H9 (cell line): ENCODE measurements around the gene AJAP1. TPM values are rescaled to one million over a fixed set of nuclear protein-coding genes. Genes with fewer than 3 reads are reported as not detected.

Experiments
- DNase-seq: peaks from one replicate; pipeline ENCODE4 v3.0.0-alpha.2; 2017
- H2AFZ ChIP-seq: one replicate; pipeline ENCODE4 v1.6.1; 2013; ENCODE audit warnings: mild to moderate bottlenecking, low read length, control low read depth, moderate library complexity
- H2AK5ac ChIP-seq: 2 replicates; pipeline ENCODE4 v1.6.1; 2013; ENCODE audit warnings: low read length, control low read depth, mixed read lengths; ENCODE audit not compliant: insufficient read length
- H2BK120ac ChIP-seq: one replicate; pipeline ENCODE4 v1.6.1; 2013; ENCODE audit warnings: low read depth, mild to moderate bottlenecking, low read length, control low read depth, inconsistent platforms; ENCODE audit not compliant: poor library complexity, severe bottlenecking
- H2BK12ac ChIP-seq: 2 replicates; pipeline ENCODE4 v1.6.1; 2013; ENCODE audit warnings: low read length, control low read depth, mixed read lengths, low read depth; ENCODE audit not compliant: insufficient read length
- H2BK15ac ChIP-seq: 2 replicates; pipeline ENCODE4 v1.6.1; 2013; ENCODE audit warnings: low read depth, low read length, control low read depth
- H2BK20ac ChIP-seq: one replicate; pipeline ENCODE4 v1.6.1; 2013; ENCODE audit warnings: low read depth, mild to moderate bottlenecking, low read length, control low read depth, inconsistent platforms; ENCODE audit not compliant: poor library complexity, severe bottlenecking
- H2BK5ac ChIP-seq: 2 replicates; pipeline ENCODE4 v1.6.1; 2013; ENCODE audit warnings: low read length, control low read depth, mixed read lengths; ENCODE audit not compliant: insufficient read length
- H3K14ac ChIP-seq: 2 replicates; pipeline ENCODE4 v1.6.1; 2013; ENCODE audit warnings: low read length, control low read depth; ENCODE audit not compliant: insufficient read depth
- H3K18ac ChIP-seq: 2 replicates; pipeline ENCODE4 v1.6.1; 2013; ENCODE audit warnings: low read depth, mild to moderate bottlenecking, mixed read lengths, low read length, control low read depth; ENCODE audit not compliant: insufficient read length
- H3K23ac ChIP-seq: 2 replicates; pipeline ENCODE4 v1.6.1; 2013; ENCODE audit warnings: low read length, control low read depth, mixed read lengths, low read depth; ENCODE audit not compliant: insufficient read length
- H3K23me2 ChIP-seq: 2 replicates; pipeline ENCODE4 v1.6.1; 2013; ENCODE audit warnings: low read depth, mild to moderate bottlenecking, mixed read lengths, low read length, control low read depth; ENCODE audit not compliant: insufficient read length, poor library complexity, severe bottlenecking
- H3K27ac ChIP-seq: 2 replicates; pipeline ENCODE4 v1.5.1; 2013; ENCODE audit warnings: low read length, control low read depth, mixed read lengths, low read depth; ENCODE audit not compliant: insufficient read length
- H3K27me3 ChIP-seq: 2 replicates; pipeline ENCODE4 v1.6.1; 2013; ENCODE audit warnings: low read length, control low read depth, inconsistent platforms; ENCODE audit not compliant: insufficient read depth
- H3K4ac ChIP-seq: 2 replicates; pipeline ENCODE4 v1.6.1; 2013; ENCODE audit warnings: low read depth, mild to moderate bottlenecking, control low read depth, inconsistent platforms, low read length, moderate library complexity
- H3K4me1 ChIP-seq: 2 replicates; pipeline ENCODE4 v1.6.1; 2013; ENCODE audit warnings: low read length, control low read depth, inconsistent platforms; ENCODE audit not compliant: insufficient read depth
- H3K4me2 ChIP-seq: 2 replicates; pipeline ENCODE4 v1.6.1; 2013; ENCODE audit warnings: low read length, control low read depth, mixed read lengths; ENCODE audit not compliant: insufficient read length, insufficient read depth
- H3K56ac ChIP-seq: 2 replicates; pipeline ENCODE4 v1.6.1; 2013; ENCODE audit warnings: low read depth, mild to moderate bottlenecking, mixed read lengths, low read length, control low read depth; ENCODE audit not compliant: insufficient read length
- H3K79me1 ChIP-seq: 2 replicates; pipeline ENCODE4 v1.6.1; 2013; ENCODE audit warnings: low read depth, mild to moderate bottlenecking, moderate library complexity, low read length, control low read depth, inconsistent platforms; ENCODE audit not compliant: insufficient read depth, poor library complexity, severe bottlenecking
- H3K79me2 ChIP-seq: 2 replicates; pipeline ENCODE4 v1.6.1; 2013; ENCODE audit warnings: low read length, control low read depth, inconsistent platforms; ENCODE audit not compliant: insufficient read depth
- H3K9ac ChIP-seq: 2 replicates; pipeline ENCODE4 v1.6.1; 2013; ENCODE audit warnings: low read length, control low read depth, mixed read lengths; ENCODE audit not compliant: insufficient read length; ENCODE audit errors: extremely low read depth
- H3K9me3 ChIP-seq: one replicate; pipeline ENCODE4 v1.6.1; 2013; ENCODE audit warnings: low read depth, low read length, inconsistent platforms; ENCODE audit not compliant: control insufficient read depth
- H3T11ph ChIP-seq: one replicate; pipeline ENCODE4 v1.6.1; 2013; ENCODE audit warnings: mild to moderate bottlenecking, low read length, control low read depth, inconsistent platforms
- H4K20me1 ChIP-seq: one replicate; pipeline ENCODE4 v1.6.1; 2013; ENCODE audit not compliant: control insufficient read depth, insufficient read length, insufficient read depth
- H4K5ac ChIP-seq: 2 replicates; pipeline ENCODE4 v1.6.1; 2013; ENCODE audit warnings: low read depth, mild to moderate bottlenecking, mixed read lengths, low read length, control low read depth; ENCODE audit not compliant: insufficient read length
- H4K8ac ChIP-seq: replicated peaks from 2 replicates; pipeline ENCODE4 v1.6.1; 2013; ENCODE audit warnings: low read length, control low read depth, mixed read lengths, low read depth; ENCODE audit not compliant: insufficient read length
- H4K91ac ChIP-seq: 2 replicates; pipeline ENCODE4 v1.6.1; 2013; ENCODE audit warnings: low read depth, mild to moderate bottlenecking, moderate library complexity, mixed read lengths, low read length, control low read depth; ENCODE audit not compliant: insufficient read length
- H3K27ac Mint-ChIP-seq, 3 experiments: 2 replicates in 2 of 3; 3 replicates in 1 of 3; pipeline ENCODE4 v1.8.0; 2020 to 2021; ENCODE audit warnings: mixed read lengths in 3 of 3, mild to moderate bottlenecking in 1 of 3, moderate library complexity in 1 of 3
- H3K27me3 Mint-ChIP-seq: 2 replicates; pipeline ENCODE4 v1.8.0; 2021; ENCODE audit warnings: low read depth, mild to moderate bottlenecking, moderate library complexity, mixed read lengths
- H3K36me3 Mint-ChIP-seq, 3 experiments: 2 replicates in 2 of 3; 3 replicates in 1 of 3; pipeline ENCODE4 v1.8.0; 2020 to 2021; ENCODE audit warnings: low read depth in 3 of 3, mixed read lengths in 3 of 3; ENCODE audit not compliant: insufficient read depth in 1 of 3
- H3K4me1 Mint-ChIP-seq, 2 experiments: 2 replicates each; pipeline ENCODE4 v1.8.0; 2020; ENCODE audit warnings: mixed read lengths in 2 of 2
- H3K4me3 Mint-ChIP-seq, 2 experiments: 2 replicates in 1 of 2; 3 replicates in 1 of 2; pipeline ENCODE4 v1.8.0; 2020 to 2021; ENCODE audit warnings: mild to moderate bottlenecking in 2 of 2, mixed read lengths in 2 of 2, moderate library complexity in 1 of 2
- H3K9me3 Mint-ChIP-seq, 2 experiments: 2 replicates in 1 of 2; 3 replicates in 1 of 2; pipeline ENCODE4 v1.8.0; 2020; ENCODE audit warnings: mild to moderate bottlenecking in 2 of 2, mixed read lengths in 2 of 2, moderate library complexity in 1 of 2
- WGBS: extraction: QIAGEN DNeasy Blood & Tissue Kit; methylation state at CpG from one replicate; pipeline ENCODE4 v1.1.7; 2013; ENCODE audit warnings: missing lambda C conversion rate, low lambda C conversion rate, mixed read lengths; ENCODE audit not compliant: insufficient read length; ENCODE audit errors: extremely low coverage; 5-methylcytosine and 5-hydroxymethylcytosine counted together
- total RNA-seq: library from RNA; stranded (reverse); gene quantifications from 2 replicates; pipeline ENCODE4 v1.2.1, GENCODE V29; 2021
- TF ChIP-seq, protein P1 (sequence below): fragments of 200-600 bp; sonication (generic); conservative IDR thresholded peaks from 3 replicates; pipeline ENCODE4 v1.8.0; 2021; ENCODE audit warnings: antibody characterized with exemption, mild to moderate bottlenecking

Gene AJAP1
- total RNA-seq, 1 experiment from 2014 or later = 8.6 TPM

DNA sequence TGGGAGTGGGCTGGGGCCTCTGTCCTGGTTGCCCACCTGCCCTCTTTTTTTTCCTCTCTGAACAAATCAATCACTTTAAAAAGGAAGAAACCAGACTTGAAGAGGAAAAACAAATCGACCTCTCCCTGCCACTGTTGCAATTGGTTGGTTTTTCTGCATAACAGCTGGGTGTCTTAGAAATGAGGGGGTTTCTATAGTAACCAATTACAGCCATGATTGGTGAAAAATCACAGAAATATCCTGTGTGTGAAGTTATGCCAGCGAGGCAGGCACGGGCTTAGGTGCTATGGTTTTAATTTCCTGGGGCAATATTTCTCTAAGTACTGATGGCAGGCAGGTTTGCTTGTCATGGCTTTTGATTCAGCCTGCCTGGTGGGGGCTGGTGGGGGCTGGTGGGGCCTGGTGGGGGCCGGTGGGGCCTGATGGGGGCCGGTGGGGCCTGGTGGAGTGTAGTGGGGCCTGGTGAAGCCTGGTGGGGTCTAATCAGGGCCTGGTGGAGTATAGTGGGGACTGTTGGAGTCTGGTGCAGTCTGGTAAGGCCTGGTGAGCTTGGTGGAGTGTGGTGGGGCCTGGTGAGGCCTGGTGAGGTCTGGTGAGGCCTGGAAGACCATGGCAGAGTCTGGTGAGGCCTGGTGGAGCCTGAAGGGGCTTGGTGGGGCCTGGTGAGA is 54.6 kb downstream of the AJAP1 start:
- H3K27ac ChIP-seq = no peak overlapping the region
- H4K91ac ChIP-seq = no peak overlapping the region
- no peak overlapping the region for H3K4me2 ChIP-seq
- no peaks in the 10 kb centered on the region for H3K79me2 ChIP-seq
- H3K27me3 ChIP-seq = peaks cover 2% of the 10 kb centered on the region; the same call in 1 of the 2 replicates
- H3K23ac ChIP-seq = no peak overlapping the region
- no peak overlapping the region for H2BK5ac ChIP-seq
- no peaks in the 10 kb centered on the region for H3K79me1 ChIP-seq
- no peak overlapping the region for H3K4me3 Mint-ChIP-seq
- peaks cover 42% of the 10 kb centered on the region for H3K27me3 Mint-ChIP-seq
- no peak overlapping the region for H2BK20ac ChIP-seq
- no peak overlapping the region for H3K14ac ChIP-seq
- H3K18ac ChIP-seq = no peak overlapping the region
- no peak overlapping the region for H2AFZ ChIP-seq
- H3K4me1 Mint-ChIP-seq = peaks cover 31 to 37% of the 10 kb centered on the region in 2 experiments
- no peak overlapping the region for H2AK5ac ChIP-seq
- H4K20me1 ChIP-seq = peaks cover 4% of the 10 kb centered on the region
- no peak overlapping the region for H3K9ac ChIP-seq
- TF ChIP-seq, protein P1, sequence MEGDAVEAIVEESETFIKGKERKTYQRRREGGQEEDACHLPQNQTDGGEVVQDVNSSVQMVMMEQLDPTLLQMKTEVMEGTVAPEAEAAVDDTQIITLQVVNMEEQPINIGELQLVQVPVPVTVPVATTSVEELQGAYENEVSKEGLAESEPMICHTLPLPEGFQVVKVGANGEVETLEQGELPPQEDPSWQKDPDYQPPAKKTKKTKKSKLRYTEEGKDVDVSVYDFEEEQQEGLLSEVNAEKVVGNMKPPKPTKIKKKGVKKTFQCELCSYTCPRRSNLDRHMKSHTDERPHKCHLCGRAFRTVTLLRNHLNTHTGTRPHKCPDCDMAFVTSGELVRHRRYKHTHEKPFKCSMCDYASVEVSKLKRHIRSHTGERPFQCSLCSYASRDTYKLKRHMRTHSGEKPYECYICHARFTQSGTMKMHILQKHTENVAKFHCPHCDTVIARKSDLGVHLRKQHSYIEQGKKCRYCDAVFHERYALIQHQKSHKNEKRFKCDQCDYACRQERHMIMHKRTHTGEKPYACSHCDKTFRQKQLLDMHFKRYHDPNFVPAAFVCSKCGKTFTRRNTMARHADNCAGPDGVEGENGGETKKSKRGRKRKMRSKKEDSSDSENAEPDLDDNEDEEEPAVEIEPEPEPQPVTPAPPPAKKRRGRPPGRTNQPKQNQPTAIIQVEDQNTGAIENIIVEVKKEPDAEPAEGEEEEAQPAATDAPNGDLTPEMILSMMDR = no peak
- H3K36me3 Mint-ChIP-seq = peaks cover 0 to 3% (median 2%) of the 10 kb centered on the region in 3 experiments; a peak in 2 of 7 replicates
- H3K23me2 ChIP-seq = no peaks in the 10 kb centered on the region
- no peak overlapping the region for H2BK15ac ChIP-seq
- no peak overlapping the region for H3K56ac ChIP-seq
- no peak overlapping the region for H3K4ac ChIP-seq
- DNase-seq = no peak
- H3T11ph ChIP-seq = no peak overlapping the region
- no peak overlapping the region for H2BK12ac ChIP-seq
- H4K5ac ChIP-seq = no peak overlapping the region
- H3K27ac Mint-ChIP-seq = no peak overlapping the region
- no peaks in the 10 kb centered on the region for H3K9me3 ChIP-seq
- WGBS = no CpG with 5 or more reads among the region's 5 CpGs
- peaks cover 4% of the 10 kb centered on the region; the same call in 1 of the 2 replicates for H3K4me1 ChIP-seq
- no peak overlapping the region for H2BK120ac ChIP-seq
- H3K9me3 Mint-ChIP-seq = no peaks in the 10 kb centered on the region; a peak in 2 of 5 replicates
- no peak overlapping the region for H4K8ac ChIP-seq
